NCI-H69 (cell line): ENCODE results near the gene MNS1.
"Not testable (repeated sequence)": the region's sequence is repeated elsewhere in the genome, so short reads cannot be mapped to it uniquely, and the experiment has no call there.

Source experiments
- DNase-seq: peaks from one replicate; lab custom pipeline; 2025; lab: John Stamatoyannopoulos, UW

The MNS1 gene

GRCh38 chr15:56454836-56455235 lies 10.1 kb downstream of the MNS1 start:
- no peak for DNase-seq

GRCh38 chr15:56445746-56446145 lies 19.2 kb downstream of the MNS1 start:
- no peak for DNase-seq

GRCh38 chr15:56442354-56442753 lies 22.6 kb downstream of the MNS1 start:
- DNase-seq = peak; percentile 32

GRCh38 chr15:56440214-56440770 lies 24.6 kb downstream of the MNS1 start:
- DNase-seq = no peak

GRCh38 chr15:56432304-56432703 lies 32.6 kb downstream of the MNS1 start:
- DNase-seq = no peak

- DNase-seq = peak; percentile 54
Observed at GRCh38 chr15:56428821-56429458, 36.0 kb downstream of the MNS1 start.

GRCh38 chr15:56425976-56426375 lies 39.0 kb downstream of the MNS1 start:
- no peak for DNase-seq

- DNase-seq = no peak
Observed at GRCh38 chr15:56425276-56425675, 39.7 kb downstream of the MNS1 start.

GRCh38 chr15:56413114-56413733 lies 51.7 kb downstream of the MNS1 start:
- not testable (repeated sequence) for DNase-seq

- DNase-seq = peak; percentile 46
Observed at GRCh38 chr15:56411122-56411749, 53.7 kb downstream of the MNS1 start.

GRCh38 chr15:56410721-56411120 lies 54.2 kb downstream of the MNS1 start:
- peak; percentile 58 for DNase-seq

- not testable (repeated sequence) for DNase-seq
Observed at GRCh38 chr15:56399209-56399608, 65.7 kb downstream of the MNS1 start.

- DNase-seq = not testable (repeated sequence)
Observed at GRCh38 chr15:56397325-56397724, 67.6 kb downstream of the MNS1 start.

- no peak for DNase-seq
Observed at GRCh38 chr15:56394909-56395308, 70.0 kb downstream of the MNS1 start.

- DNase-seq = no peak
Observed at GRCh38 chr15:56393277-56393676, 71.7 kb downstream of the MNS1 start.

- DNase-seq = no peak
Observed at GRCh38 chr15:56390739-56391267, 74.1 kb downstream of the MNS1 start.

- DNase-seq = no peak
Observed at GRCh38 chr15:56385908-56386307, 79.0 kb downstream of the MNS1 start.

GRCh38 chr15:56383010-56383409 lies 81.9 kb downstream of the MNS1 start:
- DNase-seq = no peak
